OCI-LY1 (cell line): ENCODE measurements around the gene TMEM44.

Source experiments
- H2AFZ ChIP-seq: fragments of 200-600 bp; sonication (generic), shearing (Covaris generic); 2 replicates; pipeline ENCODE4 v1.6.0; 2014; ENCODE audit warnings: antibody characterized with exemption, mild to moderate bottlenecking, low read length
- H3F3A ChIP-seq: fragments of 200-600 bp; sonication (generic), shearing (Covaris generic); 2 replicates; pipeline ENCODE4 v1.6.0; 2014; ENCODE audit warnings: mild to moderate bottlenecking, antibody characterized with exemption, low read length, moderate library complexity; ENCODE audit not compliant: insufficient read depth
- H3K27ac ChIP-seq: fragments of 200-600 bp; sonication (generic); 2 replicates; pipeline ENCODE4 v1.5.1; 2014; ENCODE audit warnings: low read length, mixed run types, mild to moderate bottlenecking, low read depth; ENCODE audit not compliant: poor library complexity, severe bottlenecking
- H3K27me3 ChIP-seq: fragments of 200-600 bp; sonication (generic); 2 replicates; pipeline ENCODE4 v1.6.0; 2014; ENCODE audit warnings: antibody characterized with exemption, mild to moderate bottlenecking, low read length, moderate library complexity; ENCODE audit not compliant: insufficient read depth
- H3K36me3 ChIP-seq: fragments of 200-600 bp; sonication (generic); 2 replicates; pipeline ENCODE4 v1.6.1; 2014; ENCODE audit warnings: mild to moderate bottlenecking, antibody characterized with exemption, low read length, moderate library complexity, mixed read lengths; ENCODE audit not compliant: insufficient read depth
- H3K4me1 ChIP-seq: fragments of 200-600 bp; sonication (generic); 2 replicates; pipeline ENCODE4 v1.5.1; 2014; ENCODE audit warnings: mild to moderate bottlenecking, low read length, moderate library complexity; ENCODE audit not compliant: insufficient read depth, severe bottlenecking
- H3K4me2 ChIP-seq: fragments of 200-600 bp; sonication (generic), shearing (Covaris generic); 2 replicates; pipeline ENCODE4 v1.6.1; 2014; ENCODE audit warnings: low read length
- H3K4me3 ChIP-seq: fragments of 200-600 bp; sonication (generic); 2 replicates; pipeline ENCODE4 v1.5.1; 2014; ENCODE audit warnings: low read length, low read depth, mild to moderate bottlenecking, mixed read lengths; ENCODE audit not compliant: poor library complexity, severe bottlenecking
- H3K79me2 ChIP-seq: fragments of 200-600 bp; shearing (Covaris generic); 2 replicates; pipeline ENCODE4 v1.6.1; 2016; ENCODE audit warnings: mixed run types, low read length, mixed read lengths; ENCODE audit not compliant: insufficient read depth
- H3K9ac ChIP-seq: fragments of 200-600 bp; sonication (generic), shearing (Covaris generic); 2 replicates; pipeline ENCODE4 v1.6.1; 2014; ENCODE audit warnings: mild to moderate bottlenecking, low read length, mixed read lengths
- H3K9me2 ChIP-seq: fragments of 200-600 bp; sonication (generic), shearing (Covaris generic); 2 replicates; pipeline ENCODE4 v1.6.1; 2014; ENCODE audit warnings: low read depth, mild to moderate bottlenecking, low read length, mixed read lengths
- H3K9me3 ChIP-seq: fragments of 200-600 bp; shearing (Covaris generic); 2 replicates; pipeline ENCODE4 v1.6.1; 2014; ENCODE audit warnings: low read length, mixed read lengths
- H4K20me1 ChIP-seq: fragments of 200-600 bp; sonication (generic), shearing (Covaris generic); 2 replicates; pipeline ENCODE4 v1.6.0; 2016; ENCODE audit warnings: mild to moderate bottlenecking, low read length; ENCODE audit not compliant: insufficient read depth
- CTCF ChIP-seq: fragments of 200-600 bp; sonication (generic), shearing (Covaris generic); IDR thresholded peaks from 2 replicates; pipeline ENCODE4 v1.5.1; 2017; ENCODE audit warnings: mild to moderate bottlenecking, antibody characterized with exemption, low read length, moderate library complexity, mixed read lengths
- EZH2 ChIP-seq: fragments of 200-600 bp; sonication (generic), shearing (Covaris generic); IDR thresholded peaks from 2 replicates; pipeline ENCODE4 v1.8.0; 2017; ENCODE audit warnings: borderline replicate concordance, mixed run types, mild to moderate bottlenecking, antibody characterized with exemption, low read length, moderate library complexity, mixed read lengths

Gene TMEM44, protein sequence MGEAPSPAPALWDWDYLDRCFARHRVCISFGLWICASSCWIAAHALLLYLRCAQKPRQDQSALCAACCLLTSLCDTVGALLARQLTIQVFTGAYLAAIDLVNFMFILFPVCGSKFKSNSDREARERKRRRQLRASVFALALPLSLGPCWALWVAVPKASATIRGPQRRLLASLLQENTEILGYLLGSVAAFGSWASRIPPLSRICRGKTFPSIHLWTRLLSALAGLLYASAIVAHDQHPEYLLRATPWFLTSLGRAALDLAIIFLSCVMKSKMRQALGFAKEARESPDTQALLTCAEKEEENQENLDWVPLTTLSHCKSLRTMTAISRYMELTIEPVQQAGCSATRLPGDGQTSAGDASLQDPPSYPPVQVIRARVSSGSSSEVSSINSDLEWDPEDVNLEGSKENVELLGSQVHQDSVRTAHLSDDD

GRCh38 chr3:194633349-194634004, at the start of gene TMEM44:
Gene TMEM44, minus strand, starts transcription at chr3:194633419. Its CDS starts 204 bp downstream, at chr3:194633215.
- peak within 1 kb of the TSS; percentile 33; the same call in 1 of the 2 replicates for H2AFZ ChIP-seq
- peak within 1 kb of the TSS; percentile 71 for H3K4me3 ChIP-seq
- peak within 1 kb of the TSS; percentile 2 for H3K27ac ChIP-seq
- no peaks in the 10 kb centered on the region for H3K9me2 ChIP-seq
- no peaks in the 10 kb centered on the region for H4K20me1 ChIP-seq
- peaks cover 14% of the 10 kb centered on the region for H3K9me3 ChIP-seq
- H3K79me2 ChIP-seq = no peaks in the 10 kb centered on the region
- no peaks in the 10 kb centered on the region for H3K27me3 ChIP-seq
- no peak for TF ChIP-seq EZH2
- TF ChIP-seq CTCF = peak; percentile 75
- no peaks in the 10 kb centered on the region for H3F3A ChIP-seq
- H3K9ac ChIP-seq = peak within 1 kb of the TSS; percentile 70
- H3K36me3 ChIP-seq = peaks cover 21% of the 10 kb centered on the region
- H3K4me1 ChIP-seq = peaks cover 6% of the 10 kb centered on the region
- H3K4me2 ChIP-seq = peak within 1 kb of the TSS; percentile 71

DNA sequence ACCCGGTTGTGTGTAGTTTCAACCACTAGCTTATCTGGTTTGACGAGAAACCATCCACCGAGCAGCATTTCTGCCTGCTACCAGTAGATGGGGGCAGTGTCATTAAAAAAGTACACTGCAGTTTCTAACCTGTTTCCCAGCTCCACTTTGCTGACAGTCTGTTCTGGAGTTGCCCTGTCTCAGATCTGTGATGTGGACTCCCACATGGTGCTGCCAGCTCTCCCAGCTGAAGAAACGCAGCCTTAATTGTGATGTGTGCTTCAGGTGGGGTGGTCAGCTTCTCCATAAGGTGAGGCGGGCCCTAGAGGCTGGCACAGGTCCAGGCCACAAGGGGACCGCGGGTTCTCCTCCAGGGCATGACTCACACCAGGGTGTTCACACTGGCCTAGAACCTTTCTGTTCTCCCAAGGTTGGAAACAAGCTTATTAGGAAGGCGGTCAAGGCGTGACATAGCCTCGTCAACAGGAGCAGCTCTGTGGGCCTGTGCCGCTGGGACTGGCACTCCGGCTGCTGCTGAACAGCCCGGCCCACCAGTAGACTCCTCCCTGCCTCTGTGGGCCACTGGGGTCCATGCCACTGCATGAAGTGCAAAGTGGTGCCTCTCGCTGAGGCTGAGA, 49.6 kb upstream of the TMEM44 start:
- no peaks in the 10 kb centered on the region for H3K79me2 ChIP-seq
- H3K4me1 ChIP-seq = peaks cover 29% of the 10 kb centered on the region
- no peaks in the 10 kb centered on the region for H3K36me3 ChIP-seq
- no peak overlapping the region for H2AFZ ChIP-seq
- H3K9me2 ChIP-seq = no peaks in the 10 kb centered on the region
- no peak overlapping the region for H3K4me3 ChIP-seq
- no peak overlapping the region for H3K9ac ChIP-seq
- no peaks in the 10 kb centered on the region for H3F3A ChIP-seq
- H3K27me3 ChIP-seq = peaks cover 13% of the 10 kb centered on the region; the same call in 1 of the 2 replicates
- no peak overlapping the region for H3K27ac ChIP-seq
- no peaks in the 10 kb centered on the region for H4K20me1 ChIP-seq
- no peak for TF ChIP-seq EZH2
- peak; percentile 98 for TF ChIP-seq CTCF
- H3K4me2 ChIP-seq = no peak overlapping the region
- no peaks in the 10 kb centered on the region for H3K9me3 ChIP-seq

GRCh38 chr3:194682189-194682693, 49.0 kb upstream of the TMEM44 start:
- Histone ChIP-seq H3K9me2 (no peaks in the 10 kb centered on the region), H3K27me3 (peaks cover 13% of the 10 kb centered on the region; the same call in 1 of the 2 replicates), H3K9ac (no peak overlapping the region), H3F3A (no peaks in the 10 kb centered on the region), H3K79me2 (no peaks in the 10 kb centered on the region), H3K4me2 (no peak overlapping the region), H4K20me1 (no peaks in the 10 kb centered on the region), H3K9me3 (no peaks in the 10 kb centered on the region), H3K4me1 (peaks cover 23% of the 10 kb centered on the region), H3K4me3 (no peak overlapping the region), H3K36me3 (no peaks in the 10 kb centered on the region), H3K27ac (no peak overlapping the region), H2AFZ (no peak overlapping the region)
- TF ChIP-seq EZH2 (no peak), CTCF (no peak)
